EH (cell line): ENCODE data around the gene CDC16.

Experiments used
- DNase-seq: peaks from one replicate; pipeline ENCODE4 v3.0.0-alpha.2; 2015; ENCODE audit warnings: low read depth

The CDC16 gene

GRCh38 chr13:114264313-114264712 is 29.6 kb downstream of the CDC16 start:
- peak; percentile 20 for DNase-seq

- DNase-seq = peak; percentile 92
These were observed 30.4 kb downstream of the CDC16 start for GRCh38 chr13:114264886-114265611.

GRCh38 chr13:114266241-114266640 is 31.5 kb downstream of the CDC16 start:
- no peak for DNase-seq

- DNase-seq = no peak
These were observed 33.9 kb downstream of the CDC16 start for GRCh38 chr13:114268344-114269280.

- no peak for DNase-seq
These were observed 34.6 kb downstream of the CDC16 start for GRCh38 chr13:114269281-114269770.

- no peak for DNase-seq
These were observed 38.3 kb downstream of the CDC16 start for GRCh38 chr13:114272977-114273376.

GRCh38 chr13:114275304-114275703 is 40.6 kb downstream of the CDC16 start:
- no peak for DNase-seq

GRCh38 chr13:114279146-114279545 is 44.4 kb downstream of the CDC16 start:
- no peak for DNase-seq

- no peak for DNase-seq
These were observed 45.2 kb downstream of the CDC16 start for GRCh38 chr13:114279758-114280355.

- DNase-seq = peak; percentile 93
These were observed 46.8 kb downstream of the CDC16 start, which contains the start of gene UPF3A for GRCh38 chr13:114281351-114282040. Gene UPF3A, plus strand, starts transcription at chr13:114281601. Its CDS starts 39 bp downstream, at chr13:114281640.

GRCh38 chr13:114282041-114282670 is 47.5 kb downstream of the CDC16 start:
- peak; percentile 78 for DNase-seq

GRCh38 chr13:114283576-114283975 is 48.9 kb downstream of the CDC16 start:
- DNase-seq = no peak

GRCh38 chr13:114284680-114285079 is 50.0 kb downstream of the CDC16 start:
- DNase-seq = no peak

GRCh38 chr13:114285166-114285808 is 50.6 kb downstream of the CDC16 start:
- DNase-seq = peak; percentile 9

- peak; percentile 83 for DNase-seq
These were observed 52.1 kb downstream of the CDC16 start for GRCh38 chr13:114286808-114287207.

GRCh38 chr13:114288157-114288591 is 53.5 kb downstream of the CDC16 start:
- DNase-seq = no peak

- DNase-seq = no peak
These were observed 61.8 kb downstream of the CDC16 start for GRCh38 chr13:114296448-114296847.

GRCh38 chr13:114296902-114297301 is 62.2 kb downstream of the CDC16 start:
- no peak for DNase-seq

GRCh38 chr13:114298866-114299265 is 64.2 kb downstream of the CDC16 start:
- DNase-seq = no peak

- DNase-seq = no peak
These were observed 65.1 kb downstream of the CDC16 start for GRCh38 chr13:114299604-114300305.
